HG03064 (cell line): ENCODE data around the gene TGFBRAP1.

ENCODE experiments used
- ATAC-seq: cut with Tn5 transposase; IDR thresholded peaks from one replicate; pipeline ENCODE4 v1.9.1; 2021; ENCODE audit warnings: low read depth; ENCODE audit not compliant: unreplicated experiment

Gene TGFBRAP1

GRCh38 chr2:105321875-105322646 is 7.5 kb downstream of the TGFBRAP1 start:
- ATAC-seq, result no peak

GRCh38 chr2:105320651-105321215 is 8.8 kb downstream of the TGFBRAP1 start:
- ATAC-seq, result no peak

DNA sequence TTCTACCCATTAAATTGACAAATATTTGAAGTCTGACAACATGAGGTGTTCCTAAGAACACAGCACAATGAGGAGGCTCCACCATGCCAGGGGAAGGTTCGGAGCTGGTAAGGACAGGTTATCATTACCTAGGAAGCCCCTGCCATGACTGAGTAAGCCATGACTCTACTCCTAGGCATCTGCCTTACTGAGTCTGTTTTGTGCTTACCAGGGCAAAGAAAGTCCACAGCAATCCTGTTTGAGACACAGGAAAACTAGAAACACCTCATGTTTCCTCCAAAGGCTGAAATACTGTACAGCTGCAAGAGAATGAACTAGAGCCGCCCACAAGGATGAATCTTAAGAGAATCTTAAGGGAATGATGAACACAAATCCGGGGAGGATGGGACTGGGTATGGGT is 11.6 kb downstream of the TGFBRAP1 start:
- no peak for ATAC-seq

- ATAC-seq, result no peak
Observed at GRCh38 chr2:105315314-105315713, 14.2 kb downstream of the TGFBRAP1 start.

DNA sequence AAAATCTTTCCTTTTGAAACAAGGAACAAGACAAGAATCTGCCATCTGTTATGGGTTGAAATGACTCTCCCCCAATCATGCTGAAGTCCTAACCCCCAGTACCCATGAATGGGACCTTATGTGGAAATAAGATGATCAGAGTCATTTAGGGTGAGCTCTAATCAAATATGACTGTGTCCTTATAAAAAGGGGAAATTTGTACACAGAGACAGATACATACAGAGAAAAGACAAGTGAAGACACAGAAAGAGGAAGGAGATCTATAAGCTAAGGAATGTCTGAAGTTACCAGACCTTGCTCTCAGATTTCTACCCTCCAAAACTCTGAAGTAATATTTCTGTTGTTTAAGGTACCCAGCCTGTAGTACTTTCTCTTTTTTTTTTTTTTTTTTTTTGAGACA is 15.7 kb downstream of the TGFBRAP1 start:
- ATAC-seq, result no peak

- ATAC-seq, result no peak
Observed at GRCh38 chr2:105309147-105309545, 20.4 kb downstream of the TGFBRAP1 start.

GRCh38 chr2:105308382-105309146 is 21.0 kb downstream of the TGFBRAP1 start:
- ATAC-seq, result no peak

DNA sequence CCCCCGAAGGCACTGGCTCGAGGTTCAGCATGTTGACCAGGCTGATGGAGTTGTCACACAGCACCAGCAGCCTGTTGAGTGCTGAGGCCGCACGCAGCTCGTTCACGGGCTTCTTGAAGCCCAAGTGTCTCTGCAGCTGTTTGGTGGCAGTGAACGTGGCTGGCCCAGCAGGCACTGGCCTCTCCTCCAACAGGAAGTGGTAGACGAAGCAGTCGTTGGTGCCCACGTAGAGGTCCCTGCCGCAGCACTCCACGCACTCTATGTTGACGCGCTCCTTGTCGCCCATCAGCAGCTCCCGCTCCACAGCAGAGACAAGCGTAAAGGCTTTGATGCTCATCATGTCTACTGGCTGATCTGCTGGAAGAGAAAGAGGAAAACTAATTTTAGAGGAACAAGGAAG is 21.6 kb downstream of the TGFBRAP1 start:
- ATAC-seq, result no peak

GRCh38 chr2:105307550-105307949 is 22.0 kb downstream of the TGFBRAP1 start:
- ATAC-seq, result no peak

DNA sequence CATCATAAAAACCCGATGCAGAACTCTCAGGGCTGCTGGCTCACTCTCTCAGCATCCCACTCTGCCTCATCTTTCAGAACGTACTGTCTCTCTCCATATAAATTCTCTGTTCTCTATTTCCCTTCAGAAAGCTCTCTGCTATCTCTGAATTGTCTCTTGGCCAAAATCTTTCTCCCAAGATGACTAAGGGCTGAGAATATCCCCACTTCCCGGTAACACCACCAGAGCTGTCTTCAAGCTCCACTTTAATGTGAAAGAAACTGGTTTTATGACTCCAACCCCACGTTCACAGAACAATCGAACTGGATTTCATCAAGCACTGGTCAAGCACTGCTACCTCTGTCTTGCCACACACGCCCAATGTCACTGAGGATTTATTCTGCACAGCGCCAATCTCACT is 22.4 kb downstream of the TGFBRAP1 start:
- ATAC-seq, result no peak

DNA sequence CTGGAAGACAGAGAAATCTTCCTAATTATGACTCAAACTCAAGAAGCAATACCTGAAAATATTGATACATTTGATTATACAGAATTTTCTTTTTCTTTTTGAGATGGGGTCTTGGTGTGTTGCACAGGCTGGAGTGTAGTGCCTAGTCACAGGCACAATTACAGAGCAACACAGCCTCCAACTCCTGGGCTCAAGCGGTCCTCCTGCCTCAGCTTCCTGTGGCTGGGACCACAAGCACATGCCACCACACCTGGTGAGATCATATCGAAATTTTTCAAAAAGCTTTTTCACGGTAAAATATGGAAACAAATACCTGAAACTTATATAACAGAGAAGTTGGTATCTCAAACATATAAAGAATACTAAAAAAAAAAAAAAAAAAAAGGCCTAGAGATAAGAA is 27.9 kb downstream of the TGFBRAP1 start:
- no peak for ATAC-seq

- no peak for ATAC-seq
Observed at GRCh38 chr2:105299290-105299689, 30.2 kb downstream of the TGFBRAP1 start.

DNA sequence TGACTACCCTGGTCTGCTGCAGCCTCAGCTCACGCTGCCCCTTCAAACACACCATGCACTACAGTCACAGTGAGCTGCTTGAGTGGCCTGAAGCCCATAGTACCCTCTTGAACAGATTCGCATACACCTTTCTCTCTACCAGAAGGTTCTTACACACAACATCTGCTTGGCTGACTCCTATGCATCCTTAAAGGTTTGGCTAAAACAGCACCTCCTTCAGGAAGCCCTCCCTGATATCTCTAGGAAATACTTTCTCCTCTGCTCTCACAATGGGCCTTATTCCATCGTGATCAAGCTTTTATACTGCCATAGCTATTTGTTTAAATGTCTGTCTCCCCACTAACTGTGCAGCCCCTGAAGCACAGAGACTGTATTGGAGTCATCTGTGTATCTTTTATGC is 31.5 kb downstream of the TGFBRAP1 start:
- no peak for ATAC-seq

- no peak for ATAC-seq
Observed at GRCh38 chr2:105297216-105297615, 32.3 kb downstream of the TGFBRAP1 start.

DNA sequence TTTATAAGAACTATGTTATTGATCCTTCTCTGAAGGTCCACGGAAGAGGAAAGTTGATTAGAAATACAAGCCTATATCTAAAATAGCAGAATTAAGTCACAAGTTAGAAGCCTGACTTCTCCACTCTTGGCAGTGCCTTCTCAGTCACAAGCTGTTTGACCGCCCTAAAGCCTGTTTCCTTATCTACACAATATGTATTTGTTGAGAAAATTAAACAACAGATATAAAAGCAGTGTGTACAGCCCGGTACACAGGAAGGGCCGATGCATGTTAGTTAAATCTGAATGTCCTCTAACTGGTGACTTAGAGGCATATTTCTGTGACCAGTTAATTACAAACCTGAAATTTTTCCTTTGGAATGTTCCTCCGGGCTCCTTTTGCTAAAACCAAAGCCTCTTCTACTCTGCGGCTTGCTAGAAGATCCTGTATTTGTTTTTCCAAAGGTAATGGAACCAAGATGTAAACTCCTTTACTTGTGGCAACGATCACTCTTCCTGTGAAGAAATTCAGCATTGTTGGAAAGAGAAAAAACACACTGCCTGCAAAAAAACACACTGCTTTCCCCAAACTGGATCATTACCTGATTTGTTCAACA is 33.4 kb downstream of the TGFBRAP1 start:
- ATAC-seq, result no peak

DNA sequence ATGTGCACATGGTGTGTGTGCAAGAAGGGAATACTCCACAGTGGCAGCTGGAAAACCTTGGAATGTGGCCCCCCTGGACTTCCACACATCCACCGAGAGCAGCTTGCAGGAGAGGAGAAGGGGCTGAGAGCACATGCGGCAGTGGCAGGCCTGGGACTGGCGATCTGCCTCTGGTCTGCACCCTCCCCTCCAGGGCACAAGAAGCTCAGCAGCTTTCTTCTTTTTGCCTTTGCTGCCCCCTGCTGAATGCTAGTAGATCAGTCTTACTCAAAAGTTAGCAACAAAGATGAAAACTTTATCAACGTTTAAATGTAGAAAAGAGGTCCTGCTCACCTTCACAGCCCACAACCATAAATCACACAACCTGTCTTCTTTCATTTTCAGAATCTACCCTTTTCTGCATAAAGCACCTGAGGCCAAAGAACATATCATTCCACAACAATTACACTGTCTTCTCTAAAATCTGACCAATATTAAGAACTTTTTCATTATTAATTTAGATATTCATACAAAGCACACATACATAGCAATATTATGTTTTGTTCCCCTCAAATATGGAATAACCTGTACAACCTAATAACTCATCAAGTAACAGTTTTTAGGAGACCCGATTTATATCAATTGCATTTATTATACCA is 34.6 kb downstream of the TGFBRAP1 start:
- no peak for ATAC-seq

- ATAC-seq, result no peak
Observed at GRCh38 chr2:105294046-105294445, 35.5 kb downstream of the TGFBRAP1 start.

DNA sequence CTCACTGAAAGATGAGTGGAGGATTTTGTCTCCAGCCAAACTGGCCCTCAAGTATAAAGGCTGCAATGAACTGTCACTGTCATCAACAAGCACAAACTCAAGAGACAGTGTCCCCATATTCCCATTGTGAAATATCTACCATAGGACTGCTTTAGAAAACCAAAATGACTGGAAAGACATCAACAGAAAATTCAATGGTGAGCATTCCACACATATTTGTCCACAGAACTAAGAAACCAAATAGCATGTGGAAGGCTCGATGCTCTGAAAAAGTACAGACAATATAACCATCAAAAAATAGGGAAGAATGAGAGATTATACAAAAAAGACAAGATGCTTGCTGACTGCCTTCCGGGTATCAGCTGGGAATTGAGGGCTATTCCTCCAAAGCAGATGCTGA is 37.6 kb downstream of the TGFBRAP1 start:
- ATAC-seq, result no peak

- no peak for ATAC-seq
Observed at GRCh38 chr2:105290981-105291660, 38.4 kb downstream of the TGFBRAP1 start.

GRCh38 chr2:105288133-105288532 is 41.4 kb downstream of the TGFBRAP1 start:
- ATAC-seq, result no peak
